Colonic mucosa (tissue), 4 donors: ENCODE measurements around the gene LARGE1. TPM values are rescaled to one million over a fixed set of nuclear protein-coding genes. Genes with fewer than 3 reads are reported as not detected.

ENCODE experiments used
- DNase-seq: peaks from one replicate; pipeline ENCODE4 v3.0.0-alpha.2; 2020
- H3K27ac ChIP-seq: fragments of 200-600 bp; one replicate; pipeline ENCODE4 v1.8.0; 2021
- H3K27me3 ChIP-seq: fragments of 200-600 bp; one replicate; pipeline ENCODE4 v1.8.0; 2021
- H3K36me3 ChIP-seq: fragments of 200-600 bp; one replicate; pipeline ENCODE4 v1.8.0; 2021
- H3K4me1 ChIP-seq: fragments of 200-600 bp; one replicate; pipeline ENCODE4 v1.8.0; 2021; ENCODE audit warnings: mild to moderate bottlenecking
- H3K4me3 ChIP-seq: fragments of 200-600 bp; one replicate; pipeline ENCODE4 v1.8.0; 2021
- H3K9ac ChIP-seq, 2 donors: one replicate each; pipeline ENCODE4 v1.7.0; 2013; ENCODE audit warnings: control low read depth in 2 of 2, low read depth in 2 of 2, low read length in 2 of 2
- H3K9me3 ChIP-seq: fragments of 200-600 bp; one replicate; pipeline ENCODE4 v1.8.0; 2021
- intact Hi-C: fragments of 100-400 bp; cut with DNase I; formaldehyde crosslinking; loops from one replicate; pipeline ENCODE4 v1.14.1; 2022
- total RNA-seq, 2 donors: library from RNA; stranded (reverse); fragmentation: NEBNext Ultra II Directional in 1 of 2; extraction: Animal tissue kit (Norgen Biotek cat#: 25700) in 1 of 2; gene quantifications; one replicate each; pipeline ENCODE4 v1.2.1, GENCODE V29; 2021
- TF ChIP-seq, protein P1 (sequence below): fragments of 200-600 bp; IDR thresholded peaks from one replicate; pipeline ENCODE4 v1.8.0; 2022; ENCODE audit warnings: antibody characterized with exemption, mild to moderate bottlenecking
- donor health status: healthy.
- donor health status: DM: no; HTN: no; CAD: no.
- donor health status: DM: no; HTN: no; CAD: no.

The LARGE1 gene
- total RNA-seq, 2 donors from 2014 or later = 45.2 to 46.5 TPM

DNA sequence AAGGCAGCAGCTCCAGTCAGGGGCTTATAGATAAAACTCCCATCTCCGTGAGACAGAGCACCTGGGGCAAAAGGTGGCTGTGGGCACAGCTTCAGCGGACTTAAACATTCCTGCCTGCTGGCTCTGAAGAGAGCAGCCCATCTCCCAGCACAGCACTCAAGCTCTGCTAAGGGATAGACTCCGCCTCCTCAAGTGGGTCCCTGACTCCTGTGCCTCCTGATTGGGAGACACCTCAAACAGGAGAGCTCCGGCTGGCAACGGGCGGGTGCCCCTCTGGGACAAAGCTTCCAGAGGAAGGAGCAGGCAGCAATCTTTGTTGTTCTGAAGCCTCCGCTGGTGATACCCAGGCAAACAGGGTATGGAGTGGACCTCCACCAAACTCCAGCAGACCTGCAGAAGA lies 279.4 kb downstream of the LARGE1 start:
- intact Hi-C loops = no loop called here
- H3K4me3 ChIP-seq = no peak overlapping the region
- no peak overlapping the region for H3K9ac ChIP-seq
- H3K9me3 ChIP-seq = no peaks in the 10 kb centered on the region
- H3K4me1 ChIP-seq = no peaks in the 10 kb centered on the region
- no peaks in the 10 kb centered on the region for H3K36me3 ChIP-seq
- no peak overlapping the region for H3K27ac ChIP-seq
- DNase-seq = no peak
- no peaks in the 10 kb centered on the region for H3K27me3 ChIP-seq
- TF ChIP-seq, protein P1, sequence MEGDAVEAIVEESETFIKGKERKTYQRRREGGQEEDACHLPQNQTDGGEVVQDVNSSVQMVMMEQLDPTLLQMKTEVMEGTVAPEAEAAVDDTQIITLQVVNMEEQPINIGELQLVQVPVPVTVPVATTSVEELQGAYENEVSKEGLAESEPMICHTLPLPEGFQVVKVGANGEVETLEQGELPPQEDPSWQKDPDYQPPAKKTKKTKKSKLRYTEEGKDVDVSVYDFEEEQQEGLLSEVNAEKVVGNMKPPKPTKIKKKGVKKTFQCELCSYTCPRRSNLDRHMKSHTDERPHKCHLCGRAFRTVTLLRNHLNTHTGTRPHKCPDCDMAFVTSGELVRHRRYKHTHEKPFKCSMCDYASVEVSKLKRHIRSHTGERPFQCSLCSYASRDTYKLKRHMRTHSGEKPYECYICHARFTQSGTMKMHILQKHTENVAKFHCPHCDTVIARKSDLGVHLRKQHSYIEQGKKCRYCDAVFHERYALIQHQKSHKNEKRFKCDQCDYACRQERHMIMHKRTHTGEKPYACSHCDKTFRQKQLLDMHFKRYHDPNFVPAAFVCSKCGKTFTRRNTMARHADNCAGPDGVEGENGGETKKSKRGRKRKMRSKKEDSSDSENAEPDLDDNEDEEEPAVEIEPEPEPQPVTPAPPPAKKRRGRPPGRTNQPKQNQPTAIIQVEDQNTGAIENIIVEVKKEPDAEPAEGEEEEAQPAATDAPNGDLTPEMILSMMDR = no peak

DNA sequence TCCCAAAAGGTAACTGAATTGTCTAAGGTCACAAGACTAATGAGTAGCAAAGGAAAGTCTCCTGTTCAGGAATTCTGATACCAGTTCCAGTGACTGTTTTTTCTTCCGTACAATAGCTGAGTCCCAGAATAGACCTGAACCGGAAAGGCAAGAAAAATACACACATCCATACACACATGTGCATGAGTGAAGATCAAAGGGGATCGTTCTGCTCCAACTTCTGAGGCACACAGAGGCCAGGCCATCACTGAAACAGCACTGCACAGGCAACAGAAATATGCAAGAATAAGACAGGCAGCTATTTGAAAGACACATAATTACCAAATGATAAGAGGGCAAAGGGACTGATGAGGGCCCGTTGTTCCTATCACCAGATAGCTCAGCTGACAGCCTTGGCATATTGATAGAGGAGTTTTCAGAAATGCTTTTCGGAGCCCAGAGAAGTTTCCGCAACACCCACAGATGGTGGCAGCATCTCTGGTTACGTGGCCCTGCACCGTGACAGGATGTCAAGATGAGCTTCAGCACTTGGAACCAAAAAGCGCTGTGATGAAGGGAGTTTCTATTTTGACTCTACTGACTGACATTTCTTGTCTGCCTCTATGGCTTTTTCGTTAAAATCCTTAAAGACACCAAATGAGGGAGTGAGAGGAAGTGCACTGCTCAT lies 280.6 kb downstream of the LARGE1 start:
- no peaks in the 10 kb centered on the region for H3K9me3 ChIP-seq
- no peaks in the 10 kb centered on the region for H3K27me3 ChIP-seq
- no peak for DNase-seq
- no peak overlapping the region for H3K27ac ChIP-seq
- no peaks in the 10 kb centered on the region for H3K36me3 ChIP-seq
- no peak overlapping the region for H3K4me3 ChIP-seq
- intact Hi-C loops = no loop called here
- H3K4me1 ChIP-seq = no peaks in the 10 kb centered on the region
- H3K9ac ChIP-seq = no peak overlapping the region
- TF ChIP-seq, protein P1 = no peak

DNA sequence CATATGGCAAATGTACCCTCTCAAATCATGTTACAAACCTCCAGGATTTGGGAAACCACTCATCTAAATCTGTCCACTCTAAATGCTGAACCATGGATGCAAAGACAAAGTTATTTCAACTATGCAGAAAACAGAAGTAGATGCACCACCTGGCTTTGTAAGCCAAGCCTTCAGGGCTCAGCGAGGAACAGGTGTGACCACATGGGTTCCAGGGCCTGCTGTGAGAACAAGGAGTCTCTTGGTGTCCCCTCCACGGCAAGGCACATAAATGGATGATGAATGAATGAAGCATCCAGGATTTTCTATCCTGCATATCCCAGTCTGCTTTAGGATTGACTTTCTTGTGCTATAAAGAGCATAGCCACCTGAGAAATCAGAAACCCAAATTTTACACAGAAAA lies 284.5 kb downstream of the LARGE1 start:
- no peaks in the 10 kb centered on the region for H3K36me3 ChIP-seq

DNA sequence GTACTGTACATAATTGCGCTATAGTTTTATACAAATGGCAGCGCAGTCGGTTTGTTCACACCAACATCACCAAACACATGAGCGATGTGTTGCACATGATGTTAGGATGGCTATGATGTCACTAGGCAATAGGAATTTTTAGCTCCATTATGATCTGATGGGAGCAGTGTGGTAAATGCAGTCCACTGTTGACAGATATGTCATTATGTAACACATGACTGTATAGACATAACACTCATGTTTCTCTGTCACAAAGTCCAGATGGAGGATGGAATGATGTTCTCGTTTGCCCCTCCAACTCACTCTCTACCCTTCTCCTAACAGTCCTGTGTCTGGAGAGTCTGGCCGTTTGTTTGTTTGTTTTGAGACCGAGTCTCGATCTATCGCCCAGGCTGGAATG lies 288.5 kb downstream of the LARGE1 start:
- H3K9ac ChIP-seq = no peak overlapping the region
- intact Hi-C loops = no loop called here
- no peaks in the 10 kb centered on the region for H3K36me3 ChIP-seq
- H3K4me3 ChIP-seq = no peak overlapping the region
- H3K27ac ChIP-seq = no peak overlapping the region
- DNase-seq = no peak
- no peaks in the 10 kb centered on the region for H3K9me3 ChIP-seq
- TF ChIP-seq, protein P1 = no peak
- no peaks in the 10 kb centered on the region for H3K27me3 ChIP-seq
- no peaks in the 10 kb centered on the region for H3K4me1 ChIP-seq

More for the DNA sequence above, 284.5 kb downstream of the LARGE1 start:
- intact Hi-C loops = no loop called here
- no peaks in the 10 kb centered on the region for H3K9me3 ChIP-seq
- H3K4me1 ChIP-seq = no peaks in the 10 kb centered on the region
- H3K27me3 ChIP-seq = no peaks in the 10 kb centered on the region
- no peak overlapping the region for H3K27ac ChIP-seq
- no peak overlapping the region for H3K9ac ChIP-seq
- no peak overlapping the region for H3K4me3 ChIP-seq
- no peak for DNase-seq
- TF ChIP-seq, protein P1 = no peak

DNA sequence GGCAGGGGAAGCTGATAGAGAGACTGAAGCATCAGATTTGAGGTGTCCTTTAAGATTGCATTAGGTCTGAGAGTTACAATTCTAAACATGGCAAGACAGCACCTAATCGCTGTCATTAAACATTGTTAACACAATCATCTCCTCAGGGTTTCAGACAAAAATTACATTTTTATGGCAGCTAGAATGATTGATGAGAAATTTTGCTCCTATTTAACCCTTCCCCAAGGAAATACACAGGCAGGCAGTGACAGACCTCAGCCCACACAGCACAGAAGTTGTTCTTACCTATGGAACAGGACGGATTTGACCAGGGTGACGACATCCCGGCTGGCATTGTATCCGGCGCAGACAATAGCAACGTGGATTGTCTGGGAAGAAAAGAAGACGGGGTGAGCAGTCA lies 294.3 kb downstream of the LARGE1 start:
- H3K27ac ChIP-seq = no peak overlapping the region
- no peak for DNase-seq
- intact Hi-C loops = no loop called here
- TF ChIP-seq, protein P1 = no peak
- no peaks in the 10 kb centered on the region for H3K4me1 ChIP-seq
- no peaks in the 10 kb centered on the region for H3K36me3 ChIP-seq
- no peaks in the 10 kb centered on the region for H3K9me3 ChIP-seq
- H3K4me3 ChIP-seq = no peak overlapping the region
- no peaks in the 10 kb centered on the region for H3K27me3 ChIP-seq
- H3K9ac ChIP-seq = no peak overlapping the region
